GM10847 (cell line): ENCODE data around the gene GLDN.

Experiments used
- POLR2A ChIP-seq: IDR thresholded peaks from 2 replicates; pipeline ENCODE4 v1.6.1; 2011; ENCODE audit not compliant: insufficient read length; ENCODE audit errors: extremely low read depth

The GLDN gene

DNA sequence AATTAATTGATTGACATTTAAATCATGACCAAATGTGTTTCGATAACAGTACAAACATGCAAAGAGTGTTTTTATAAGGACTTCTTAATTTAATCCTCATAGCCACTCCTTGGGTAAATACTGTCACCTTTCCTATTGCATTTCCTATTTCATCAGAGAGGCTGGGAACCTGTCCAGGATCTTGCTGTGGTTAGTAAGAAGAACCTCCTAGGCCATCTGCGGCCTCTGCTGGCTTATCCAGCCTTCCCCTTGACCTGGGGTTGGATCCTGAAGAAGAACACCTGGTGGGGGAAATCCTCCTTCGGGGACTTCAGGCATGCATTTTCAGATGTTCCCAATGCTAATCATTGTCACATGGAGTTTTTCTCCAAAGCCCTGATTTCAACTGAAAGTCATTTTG lies 25.5 kb downstream of the GLDN start:
- no peak for TF ChIP-seq POLR2A

DNA sequence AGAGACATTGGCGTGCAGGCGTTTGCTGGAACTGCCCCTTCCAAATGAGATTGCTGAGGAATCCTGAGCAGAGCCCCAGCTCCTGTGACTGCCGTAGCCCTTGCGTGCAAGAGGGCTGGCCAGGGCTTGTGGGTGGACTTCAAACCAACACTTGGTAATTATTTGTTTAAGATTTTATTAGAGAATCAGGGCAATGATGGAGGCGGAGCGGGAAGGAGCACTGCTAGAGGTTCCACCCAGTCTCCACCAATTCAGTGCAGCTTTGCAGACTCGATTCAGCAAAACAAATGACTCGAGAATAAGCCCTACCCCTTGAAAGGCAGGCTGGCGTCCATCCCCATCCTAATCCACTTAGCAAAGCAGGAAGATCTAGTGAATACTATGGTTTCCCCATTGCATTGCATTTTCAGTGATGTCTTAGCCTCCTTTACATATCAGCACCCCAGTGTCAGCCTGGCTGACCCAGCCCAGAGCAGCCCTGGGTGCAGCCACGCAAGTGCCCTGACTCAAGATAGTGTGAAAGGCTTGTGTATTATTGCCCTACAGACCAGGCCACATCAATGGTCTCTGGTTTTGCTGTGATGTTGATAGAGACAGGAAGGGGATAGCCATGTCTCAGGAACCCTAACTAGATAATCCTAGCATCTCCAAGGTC lies 26.0 kb downstream of the GLDN start:
- no peak for TF ChIP-seq POLR2A

DNA sequence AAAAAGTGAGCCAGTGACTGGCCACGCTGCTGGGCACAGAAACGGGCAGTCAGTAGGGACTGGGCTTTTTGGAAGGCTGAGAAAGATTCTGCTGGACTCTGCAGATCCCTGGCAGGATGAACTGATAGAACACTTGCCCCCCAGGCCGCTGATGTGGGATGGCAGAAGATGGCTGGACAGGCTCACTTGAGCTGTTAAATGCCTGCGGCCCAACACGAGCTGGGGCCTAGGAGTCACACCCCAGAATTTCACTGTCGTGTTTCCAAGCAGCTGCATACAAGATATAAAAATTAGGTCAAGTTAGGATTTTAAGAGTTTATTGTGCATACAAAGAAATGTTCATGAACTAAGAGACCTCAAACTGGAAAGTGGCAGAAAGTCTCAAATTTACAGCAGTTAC lies 26.9 kb downstream of the GLDN start:
- TF ChIP-seq POLR2A, result no peak

DNA sequence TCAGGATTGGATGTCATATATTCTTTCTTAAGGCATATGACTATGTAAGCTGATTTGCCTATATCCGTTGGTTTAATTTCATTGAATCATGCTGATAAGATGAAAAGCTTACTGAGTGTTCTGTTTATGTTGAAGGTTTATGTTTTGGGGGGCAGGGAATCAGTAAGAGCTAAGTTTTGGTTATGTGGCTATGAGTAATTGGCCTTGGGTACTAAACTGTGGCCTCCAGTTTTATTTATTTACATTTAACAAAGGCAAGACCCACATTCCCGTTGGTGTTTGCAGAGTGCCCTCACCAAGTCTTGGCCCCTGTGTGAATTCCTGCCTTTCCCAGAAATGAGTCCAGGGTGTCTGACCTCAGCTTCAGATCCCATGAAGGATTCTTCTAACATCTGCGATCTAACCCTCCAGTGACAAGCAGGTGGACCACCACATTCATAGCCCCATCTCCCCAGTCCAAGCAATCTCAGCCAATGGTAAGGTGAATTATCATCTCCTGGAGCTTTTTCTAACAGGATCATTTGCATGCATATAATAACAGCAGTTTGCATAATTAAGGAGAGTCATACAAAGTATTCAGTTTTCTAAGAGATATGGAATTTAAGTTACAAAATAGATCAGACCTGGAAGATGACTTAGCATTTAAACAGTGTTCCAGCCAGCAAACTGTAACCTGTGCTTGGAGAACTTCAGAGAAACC lies 27.4 kb downstream of the GLDN start:
- no peak for TF ChIP-seq POLR2A

DNA sequence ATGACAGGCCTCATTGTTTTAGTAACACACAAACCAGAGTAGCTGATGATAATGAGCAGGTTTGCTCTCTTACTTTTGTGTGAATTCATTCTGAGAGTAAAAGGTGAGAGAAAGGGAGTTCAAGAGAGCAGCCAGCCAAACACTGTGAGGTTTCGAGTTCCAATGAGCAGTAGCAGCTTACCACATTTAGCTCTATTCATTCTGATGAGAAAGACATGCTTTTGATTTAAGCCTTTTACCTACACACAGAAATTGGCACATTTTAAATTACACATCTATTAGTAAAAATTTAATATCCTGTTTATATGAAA lies 28.0 kb downstream of the GLDN start:
- TF ChIP-seq POLR2A, result no peak

DNA sequence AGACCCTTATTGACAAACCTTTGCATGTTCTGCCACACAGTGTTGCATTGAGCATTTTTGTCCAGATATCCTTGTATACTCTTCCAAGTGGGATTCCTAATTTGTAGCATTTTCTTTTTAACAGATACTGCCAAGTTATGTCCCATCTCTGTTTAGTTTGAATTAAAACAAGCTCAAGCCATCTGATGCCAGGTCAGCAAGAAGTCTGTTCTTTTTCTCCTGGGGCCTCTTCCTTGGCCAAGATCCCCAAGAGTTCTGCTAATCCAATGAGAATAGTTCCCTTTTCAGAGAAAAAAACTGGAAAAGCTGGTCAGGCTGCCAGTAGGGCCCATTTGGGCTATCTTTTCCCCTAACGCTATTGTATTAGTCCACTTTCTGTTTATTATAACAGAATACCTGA lies 29.8 kb downstream of the GLDN start:
- TF ChIP-seq POLR2A, result no peak

DNA sequence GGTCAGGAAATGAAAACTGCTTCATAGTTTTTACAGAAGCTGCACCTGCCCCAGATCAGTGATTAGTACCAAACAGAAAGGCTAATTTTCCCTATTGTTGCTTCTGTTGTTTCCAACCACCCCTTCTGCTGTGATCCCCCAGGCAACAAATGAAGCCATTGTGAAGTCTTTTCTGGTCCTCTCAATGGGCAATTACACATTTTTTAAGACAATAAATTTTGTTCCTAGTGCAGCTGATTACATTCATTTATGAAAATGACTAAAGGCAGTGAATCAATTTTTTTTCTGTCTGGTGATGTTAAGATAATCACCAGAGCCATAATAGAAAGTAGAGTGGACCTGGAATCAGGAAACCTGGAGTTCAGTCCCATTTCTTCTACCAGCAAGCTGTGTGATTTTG lies 32.7 kb downstream of the GLDN start:
- TF ChIP-seq POLR2A, result no peak

DNA sequence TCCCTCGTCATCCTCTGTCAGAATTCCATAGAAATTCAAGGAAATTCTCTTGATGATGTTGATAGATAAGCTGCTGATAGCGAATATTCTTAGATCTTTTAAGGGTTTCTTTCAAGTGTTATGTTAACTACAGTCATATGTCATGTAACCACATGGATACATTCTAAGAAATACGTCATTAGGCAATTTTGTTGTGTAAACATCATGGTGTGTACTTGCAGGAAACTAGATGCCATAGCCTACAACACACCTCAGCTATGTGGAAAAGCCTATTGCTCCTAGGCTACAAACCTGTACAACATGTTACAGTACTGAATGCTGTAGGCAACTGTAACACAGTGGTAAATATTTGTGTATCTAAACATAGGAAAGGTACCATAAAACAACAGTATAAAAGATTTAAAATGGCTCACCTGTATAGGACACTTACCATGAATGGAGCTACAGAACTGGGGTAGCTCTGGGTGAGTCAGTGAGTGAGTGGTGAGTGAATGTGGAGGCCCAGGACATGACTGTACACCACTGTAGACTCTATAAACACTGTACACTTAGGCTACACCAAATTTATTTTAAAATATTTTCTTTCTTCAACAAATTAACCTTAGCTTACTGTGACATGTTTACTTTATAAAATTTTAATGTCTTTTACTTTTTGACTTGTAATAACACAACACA lies 34.6 kb downstream of the GLDN start:
- TF ChIP-seq POLR2A, result no peak

DNA sequence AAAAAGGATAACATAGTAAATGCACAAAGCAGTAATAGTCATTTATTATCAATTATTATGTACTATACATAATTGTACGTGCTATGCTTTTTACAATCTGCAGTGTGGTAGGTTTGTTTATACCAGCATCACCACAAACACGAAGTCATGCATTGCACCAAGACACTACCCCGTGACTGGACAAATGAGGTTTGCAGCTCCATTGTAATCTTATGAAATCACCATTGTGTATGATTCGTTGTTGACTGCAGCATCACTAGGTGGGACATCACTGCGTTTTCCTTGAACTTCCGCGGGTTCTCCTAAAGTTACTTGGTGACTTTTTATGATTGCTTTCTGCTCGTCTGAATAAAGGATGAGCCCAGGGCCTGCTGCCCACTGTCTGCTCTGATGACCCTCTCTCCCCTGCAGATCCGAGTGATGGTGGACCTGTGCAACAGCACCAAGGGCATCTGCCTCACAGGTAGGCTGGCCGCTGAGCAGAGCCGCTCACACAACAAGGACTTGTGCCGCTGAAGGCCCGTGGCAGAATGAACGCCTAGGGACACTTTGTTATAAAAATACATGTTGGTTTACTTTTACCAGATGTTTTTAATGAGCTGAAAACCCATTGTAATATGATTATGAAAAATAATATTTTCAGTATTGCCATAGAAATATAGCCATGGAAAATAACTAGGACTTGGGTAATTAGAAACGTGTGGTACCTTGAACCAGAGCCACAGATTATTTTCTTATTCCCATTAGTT lies 35.8 kb downstream of the GLDN start:
- TF ChIP-seq POLR2A, result no peak

DNA sequence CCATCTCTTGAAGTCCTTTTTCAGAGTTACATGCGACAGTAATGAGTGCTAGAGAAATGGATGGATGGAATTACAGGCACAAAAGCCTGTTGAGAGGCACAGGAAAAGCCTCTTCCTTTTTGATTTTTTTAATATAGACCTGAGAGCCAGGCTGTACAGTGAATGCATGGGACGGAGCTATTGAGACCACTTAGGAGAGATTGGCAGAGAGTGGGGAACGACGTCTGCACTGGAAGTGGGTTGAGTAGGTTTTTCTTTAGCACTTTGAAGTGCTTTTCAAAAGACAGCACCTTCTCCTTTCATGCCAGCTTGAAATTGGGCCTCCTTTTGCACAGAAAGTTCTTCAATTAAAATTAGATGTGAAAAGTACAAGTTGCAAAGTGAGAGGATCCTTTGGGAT lies 37.0 kb downstream of the GLDN start:
- no peak for TF ChIP-seq POLR2A

DNA sequence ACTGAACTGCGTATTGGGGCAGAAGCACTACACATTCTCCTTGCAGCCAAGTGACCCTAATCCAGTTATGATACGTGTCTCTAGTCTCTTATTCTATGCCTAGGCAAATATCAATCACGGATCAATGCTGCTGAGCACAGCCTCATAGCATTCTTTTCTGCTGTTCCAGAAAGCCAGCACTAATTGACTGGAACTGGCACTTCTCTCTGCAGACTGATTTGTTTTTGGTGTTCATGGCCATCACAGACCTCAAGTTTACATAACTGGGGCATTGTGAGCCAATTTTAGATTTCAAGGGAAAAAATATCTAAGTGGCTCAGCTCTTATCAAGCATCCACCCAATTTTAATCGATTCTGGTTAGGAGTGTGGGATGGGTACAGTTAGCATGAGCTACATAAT lies 37.9 kb downstream of the GLDN start:
- no peak for TF ChIP-seq POLR2A

DNA sequence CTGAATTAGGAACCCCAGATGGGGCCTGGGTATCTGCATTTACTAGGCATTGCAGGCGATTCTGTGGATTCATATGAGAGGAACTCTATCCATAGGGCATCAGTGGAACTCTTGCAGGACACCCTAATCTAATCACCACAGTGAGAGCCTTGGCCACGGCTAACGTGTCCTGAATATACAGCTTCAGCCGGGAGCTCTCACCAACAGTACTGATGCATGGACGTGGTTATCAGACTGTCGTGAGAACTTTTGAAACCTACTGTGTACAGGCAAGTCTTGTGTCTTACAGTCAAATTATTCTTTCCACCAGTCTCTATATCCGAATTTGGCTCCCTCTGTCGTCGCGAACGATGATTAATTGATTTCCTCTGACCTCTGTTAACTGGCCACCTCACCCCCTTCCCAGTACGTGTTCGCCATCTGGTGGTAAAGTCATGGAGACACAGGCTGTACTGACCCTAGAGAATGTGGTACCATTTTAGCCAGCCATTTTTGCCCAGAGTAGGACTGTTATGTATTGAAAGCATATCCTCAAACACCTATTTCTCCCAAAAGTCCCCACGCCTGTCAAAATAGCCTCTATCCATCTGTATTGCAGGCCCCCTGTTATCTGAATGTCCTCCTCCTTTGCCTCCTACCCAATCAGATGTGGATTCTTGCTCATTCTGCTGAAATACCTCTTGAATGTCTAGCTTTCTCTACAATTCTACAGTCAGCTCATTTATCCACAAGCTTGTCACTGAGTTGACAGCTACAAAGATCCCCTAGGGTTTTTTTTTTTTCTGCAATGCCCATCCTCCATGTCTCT lies 39.7 kb downstream of the GLDN start:
- no peak for TF ChIP-seq POLR2A

DNA sequence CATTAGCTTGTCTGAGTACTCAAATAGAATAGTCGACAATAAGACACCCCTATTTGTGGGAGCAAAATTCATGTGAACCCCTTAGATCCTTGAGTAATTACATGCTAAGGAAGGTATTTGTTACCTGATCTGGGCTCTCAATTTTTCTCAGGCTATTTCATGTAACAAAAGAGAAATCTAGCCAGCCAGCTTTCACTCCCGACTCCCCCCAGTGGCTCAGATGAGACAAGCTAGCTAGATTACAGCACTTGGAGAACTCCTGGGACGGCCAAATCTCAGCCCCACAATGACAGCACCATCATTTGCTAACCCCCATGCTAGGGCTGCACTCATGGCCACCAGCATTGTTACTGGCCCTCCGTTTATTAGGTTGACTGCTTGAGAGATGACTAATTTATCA lies 41.3 kb downstream of the GLDN start:
- TF ChIP-seq POLR2A, result no peak

DNA sequence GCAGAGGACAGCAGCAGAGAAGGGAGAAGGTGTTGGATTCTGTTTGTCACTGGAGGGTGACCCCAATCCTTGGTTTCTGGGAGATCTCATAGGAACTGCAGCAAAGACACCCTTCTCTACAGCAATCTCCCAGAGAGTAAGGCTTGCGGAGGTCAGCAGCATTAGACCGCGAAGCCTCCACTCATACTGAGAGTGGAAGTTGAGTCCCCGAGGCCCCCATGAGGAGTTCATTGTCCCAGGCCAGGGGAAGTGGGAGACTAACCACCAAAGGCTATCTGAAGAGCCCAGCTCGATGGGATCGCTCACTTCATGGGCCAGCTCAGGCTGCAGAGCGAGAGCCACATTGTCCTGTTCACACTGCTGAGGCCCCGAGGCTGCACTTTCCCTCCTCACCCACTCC lies 44.6 kb downstream of the GLDN start:
- no peak for TF ChIP-seq POLR2A

DNA sequence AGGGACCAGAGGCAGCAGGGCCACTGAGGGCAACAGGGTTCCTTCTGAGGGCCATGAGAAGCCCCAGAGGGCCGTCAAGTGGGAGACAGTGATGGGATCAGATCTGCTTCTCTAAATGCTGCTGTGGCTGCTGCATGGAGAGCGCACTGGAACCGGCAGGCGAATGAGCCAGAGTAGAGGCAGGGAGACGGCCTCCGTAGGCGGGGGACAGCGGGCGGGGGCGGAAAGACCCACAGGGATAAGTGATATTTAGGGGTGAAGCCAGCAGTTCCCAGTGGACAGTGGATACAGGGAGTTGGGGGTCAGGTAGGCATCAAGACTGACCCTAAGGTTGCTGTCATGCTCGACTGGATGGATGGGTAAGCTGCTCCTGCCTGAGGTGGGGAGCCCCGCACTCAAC lies 45.0 kb downstream of the GLDN start:
- no peak for TF ChIP-seq POLR2A
